Caco-2 (cell line): Measurements from ENCODE around the gene PRDM15. TPM values are rescaled to one million over a fixed set of nuclear protein-coding genes. Genes with fewer than 3 reads are reported as not detected.

Experiments
- BruUV-seq: library from RNA; stranded (reverse); fragments of 400-500 nt; replicated peaks from 2 replicates; lab custom pipeline; 2021; lab: Mats Ljungman, UMichigan
- CTCF ChIA-PET: fragments of 300-600 bp; sonication (Branson Sonifier 250); formaldehyde crosslinking; loops from one replicate; lab custom pipeline; 2022; ENCODE audit warnings: antibody characterized with exemption; lab: Charles Lee
- POLR2A ChIA-PET: fragments of 300-600 bp; sonication (Branson Sonifier 250); formaldehyde crosslinking; loops from one replicate; lab custom pipeline; 2022; ENCODE audit warnings: antibody characterized with exemption; lab: Charles Lee
- DNase-seq, 2 experiments: peaks; one replicate each; pipeline versions ENCODE4 v3.0.0 to v3.0.0-alpha.2; 2020 to 2022
- H3K27me3 ChIP-seq: replicated peaks from 2 replicates; pipeline ENCODE4 v1.6.0; 2011; ENCODE audit warnings: low read length; ENCODE audit not compliant: control insufficient read depth, insufficient read depth
- H3K36me3 ChIP-seq: 2 replicates; pipeline ENCODE4 v1.5.1; 2011; ENCODE audit warnings: low read length; ENCODE audit not compliant: control insufficient read depth, insufficient read depth
- H3K4me1 ChIP-seq: fragments of 250-450 bp; sonication (Bioruptor Pico); 2 replicates; pipeline ENCODE4 v1.5.1; 2020; ENCODE audit warnings: mild to moderate bottlenecking
- H3K4me3 ChIP-seq: 2 replicates; pipeline ENCODE4 v1.5.1; 2011; ENCODE audit warnings: low read depth, mild to moderate bottlenecking, control low read depth, low read length
- H3K9me3 ChIP-seq: fragments of 250-450 bp; sonication (Bioruptor Pico); 2 replicates; pipeline ENCODE4 v1.5.1; 2020; ENCODE audit warnings: mild to moderate bottlenecking, moderate library complexity
- H3K27ac Mint-ChIP-seq: one replicate; pipeline ENCODE4 v1.8.0; 2022; ENCODE audit warnings: mixed read lengths; ENCODE audit not compliant: unreplicated experiment
- H3K27me3 Mint-ChIP-seq: one replicate; pipeline ENCODE4 v1.8.0; 2022; ENCODE audit warnings: mixed read lengths; ENCODE audit not compliant: insufficient read depth, unreplicated experiment
- H3K36me3 Mint-ChIP-seq: one replicate; pipeline ENCODE4 v1.8.0; 2022; ENCODE audit warnings: mild to moderate bottlenecking, mixed read lengths; ENCODE audit not compliant: insufficient read depth, unreplicated experiment
- H3K4me1 Mint-ChIP-seq: one replicate; pipeline ENCODE4 v1.8.0; 2022; ENCODE audit warnings: low read depth, mixed read lengths; ENCODE audit not compliant: unreplicated experiment
- H3K4me3 Mint-ChIP-seq: one replicate; pipeline ENCODE4 v1.8.0; 2022; ENCODE audit warnings: mild to moderate bottlenecking, moderate library complexity, mixed read lengths; ENCODE audit not compliant: unreplicated experiment
- H3K9me3 Mint-ChIP-seq: one replicate; pipeline ENCODE4 v1.8.0; 2022; ENCODE audit warnings: mixed read lengths; ENCODE audit not compliant: unreplicated experiment
- CTCF ChIP-seq, 2 experiments: fragments of 200-600 bp in 1 of 2; IDR thresholded peaks; 1 replicate in 1 of 2; 2 replicates in 1 of 2; pipeline versions ENCODE4 v1.5.1 to v1.8.0; 2011 to 2022; ENCODE audit warnings: antibody characterized with exemption in 1 of 2, control low read depth in 1 of 2, inconsistent platforms in 1 of 2, low read depth in 1 of 2, low read length in 1 of 2, mild to moderate bottlenecking in 1 of 2, moderate library complexity in 1 of 2; ENCODE audit not compliant: insufficient read depth in 1 of 2, severe bottlenecking in 1 of 2, unreplicated experiment in 1 of 2
- intact Hi-C: fragments of 100-400 bp; cut with micrococcal nuclease; formaldehyde crosslinking; loops from one replicate; pipeline ENCODE4 v1.10.0; 2022; ENCODE audit not compliant: unreplicated experiment
- total RNA-seq: library from RNA; stranded (reverse); gene quantifications from 2 replicates; pipeline ENCODE4 v1.2.3, GENCODE V29; 2022

The PRDM15 gene
- total RNA-seq, 1 experiment from 2014 or later, result 5.6 TPM

- CTCF ChIA-PET, result no interaction called here
- POLR2A ChIA-PET, result no interaction called here
- DNase-seq, result no peak
- BruUV-seq, result no TSS peak
- Mint-ChIP-seq H3K27ac (no peak overlapping the region), H3K4me1 (no peaks in the 10 kb centered on the region), H3K4me3 (no peak overlapping the region), H3K36me3 (peaks cover 8% of the 10 kb centered on the region), H3K9me3 (no peaks in the 10 kb centered on the region), H3K27me3 (no peaks in the 10 kb centered on the region)
- no peak for TF ChIP-seq CTCF (IDR thresholded peaks at IDR 0.05; ENCODE audit: insufficient read depth in 1 of 2, low read depth in 1 of 2, low read length in 1 of 2, severe bottlenecking in 1 of 2, unreplicated experiment in 1 of 2)
- no peak overlapping the region for H3K4me3 ChIP-seq
- H3K36me3 ChIP-seq, result no peaks in the 10 kb centered on the region
- intact Hi-C loops, result no loop called here
- H3K9me3 ChIP-seq, result no peaks in the 10 kb centered on the region
- no peaks in the 10 kb centered on the region for H3K27me3 ChIP-seq
- H3K4me1 ChIP-seq, result peaks cover 5% of the 10 kb centered on the region
These were observed 7.7 kb downstream of the PRDM15 start for GRCh38 chr21:41871293-41872030.

GRCh38 chr21:41869771-41870170, 9.4 kb downstream of the PRDM15 start:
- no peaks in the 10 kb centered on the region for H3K27me3 ChIP-seq
- H3K9me3 ChIP-seq, result no peaks in the 10 kb centered on the region
- CTCF ChIA-PET, result no interaction called here
- H3K36me3 ChIP-seq, result no peaks in the 10 kb centered on the region
- BruUV-seq, result no TSS peak
- intact Hi-C loops, result no loop called here
- Mint-ChIP-seq H3K9me3 (no peaks in the 10 kb centered on the region), H3K27ac (no peak overlapping the region), H3K4me3 (no peak overlapping the region), H3K36me3 (peaks cover 8% of the 10 kb centered on the region), H3K4me1 (no peaks in the 10 kb centered on the region), H3K27me3 (no peaks in the 10 kb centered on the region)
- POLR2A ChIA-PET, result no interaction called here
- no peak for TF ChIP-seq CTCF (IDR thresholded peaks at IDR 0.05; ENCODE audit: insufficient read depth in 1 of 2, low read depth in 1 of 2, low read length in 1 of 2, severe bottlenecking in 1 of 2, unreplicated experiment in 1 of 2)
- DNase-seq, result no peak
- H3K4me3 ChIP-seq, result no peak overlapping the region
- H3K4me1 ChIP-seq, result peaks cover 12% of the 10 kb centered on the region

- Histone ChIP-seq H3K36me3 (no peaks in the 10 kb centered on the region), H3K27me3 (no peaks in the 10 kb centered on the region), H3K4me1 (peaks cover 12% of the 10 kb centered on the region), H3K4me3 (no peak overlapping the region), H3K9me3 (no peaks in the 10 kb centered on the region)
- Mint-ChIP-seq H3K36me3 (peaks cover under 1% of the 10 kb centered on the region), H3K9me3 (no peaks in the 10 kb centered on the region), H3K4me1 (no peaks in the 10 kb centered on the region), H3K27me3 (no peaks in the 10 kb centered on the region), H3K4me3 (no peak overlapping the region), H3K27ac (no peak overlapping the region)
- POLR2A ChIA-PET, result interaction anchor here (0.6 kb wide), 1 partner anchor 429 kb away, joined by 4 read pairs; no protein-coding TSS in a partner anchor
- CTCF ChIA-PET, result interaction anchor here (0.7 kb wide), 1 partner anchor 19 kb away, joined by 3 read pairs; no protein-coding TSS in a partner anchor
- intact Hi-C loops, result no loop called here
- no peak for DNase-seq
- TF ChIP-seq CTCF (IDR thresholded peaks at IDR 0.05; ENCODE audit: insufficient read depth in 1 of 2, low read depth in 1 of 2, low read length in 1 of 2, severe bottlenecking in 1 of 2, unreplicated experiment in 1 of 2), result no peak
- BruUV-seq, result no TSS peak
These were observed 11.0 kb downstream of the PRDM15 start for GRCh38 chr21:41868062-41868710.
